Neural progenitor cell (in vitro differentiated cells): ENCODE results near the gene TRAPPC5. TPM values are rescaled to one million over a fixed set of nuclear protein-coding genes. Genes with fewer than 3 reads are reported as not detected.

Experiments used
- DNase-seq: peaks from one replicate; pipeline ENCODE4 v3.0.0-alpha.2; 2016; ENCODE audit warnings: low spot score
- H2AFZ ChIP-seq: fragments of 200-600 bp; sonication (generic); replicated peaks from 2 replicates; pipeline ENCODE4 v1.6.1; 2016; ENCODE audit warnings: antibody characterized with exemption
- H3F3A ChIP-seq: fragments of 200-600 bp; sonication (generic); 2 replicates; pipeline ENCODE4 v1.6.1; 2016; ENCODE audit warnings: antibody characterized with exemption, low read depth
- H3K27ac ChIP-seq: fragments of 200-600 bp; sonication (generic); 2 replicates; pipeline ENCODE4 v1.5.1; 2016; ENCODE audit warnings: mild to moderate bottlenecking
- H3K27me3 ChIP-seq: fragments of 200-600 bp; sonication (generic); 2 replicates; pipeline ENCODE4 v1.6.1; 2016; ENCODE audit warnings: mild to moderate bottlenecking, moderate library complexity
- H3K36me3 ChIP-seq: fragments of 200-600 bp; sonication (generic); 2 replicates; pipeline ENCODE4 v1.5.1; 2016
- H3K4me1 ChIP-seq: fragments of 200-600 bp; sonication (generic); 2 replicates; pipeline ENCODE4 v1.6.1; 2016; ENCODE audit warnings: mixed run types
- H3K4me2 ChIP-seq: fragments of 200-600 bp; sonication (generic); 2 replicates; pipeline ENCODE4 v1.6.1; 2016
- H3K4me3 ChIP-seq: fragments of 200-600 bp; sonication (generic); 2 replicates; pipeline ENCODE4 v1.5.1; 2016
- H3K79me2 ChIP-seq: fragments of 200-600 bp; sonication (generic); 2 replicates; pipeline ENCODE4 v1.6.1; 2016; ENCODE audit warnings: low read depth
- H3K9ac ChIP-seq: fragments of 200-600 bp; sonication (generic); 2 replicates; pipeline ENCODE4 v1.6.1; 2016
- H3K9me3 ChIP-seq: fragments of 200-600 bp; sonication (generic); 2 replicates; pipeline ENCODE4 v1.5.1; 2016; ENCODE audit warnings: low read depth
- H4K20me1 ChIP-seq: fragments of 200-600 bp; sonication (generic); 2 replicates; pipeline ENCODE4 v1.6.1; 2016; ENCODE audit warnings: low read depth
- H3K27ac Mint-ChIP-seq: 3 replicates; pipeline ENCODE4 v1.8.0; 2021; ENCODE audit warnings: mixed read lengths
- H3K27me3 Mint-ChIP-seq: 2 replicates; pipeline ENCODE4 v1.8.0; 2022; ENCODE audit warnings: low read depth, mild to moderate bottlenecking, inconsistent platforms, moderate library complexity, mixed read lengths; ENCODE audit not compliant: insufficient read depth
- H3K36me3 Mint-ChIP-seq: 3 replicates; pipeline ENCODE4 v1.8.0; 2021; ENCODE audit warnings: mixed read lengths
- H3K4me1 Mint-ChIP-seq: 3 replicates; pipeline ENCODE4 v1.8.0; 2021; ENCODE audit warnings: mixed read lengths
- H3K4me3 Mint-ChIP-seq: 3 replicates; pipeline ENCODE4 v1.8.0; 2021; ENCODE audit warnings: mild to moderate bottlenecking, moderate library complexity, mixed read lengths
- H3K9me3 Mint-ChIP-seq: 3 replicates; pipeline ENCODE4 v1.8.0; 2020; ENCODE audit warnings: mixed read lengths
- EZH2 ChIP-seq: fragments of 200-600 bp; sonication (generic); IDR thresholded peaks from 2 replicates; pipeline ENCODE4 v1.6.1; 2017; ENCODE audit warnings: antibody characterized with exemption, mild to moderate bottlenecking, moderate library complexity
- EZH2phosphoT487 ChIP-seq: fragments of 200-600 bp; sonication (generic); IDR thresholded peaks from 2 replicates; pipeline ENCODE4 v1.6.1; 2017; ENCODE audit warnings: antibody characterized with exemption
- total RNA-seq: library from RNA; depleted of rRNA; stranded (reverse); fragments of >200 nt; gene quantifications from 2 replicates; pipeline ENCODE4 v1.2.3, GENCODE V29; 2015; ENCODE audit warnings: low replicate concordance
- TF ChIP-seq, protein P1 (sequence below): fragments of 200-600 bp; sonication (generic); IDR thresholded peaks from 2 replicates; pipeline ENCODE4 v1.5.1; 2017; ENCODE audit warnings: antibody characterized with exemption, mild to moderate bottlenecking

The TRAPPC5 gene
- total RNA-seq, 1 donor from 2014 or later = 24.4 TPM

DNA sequence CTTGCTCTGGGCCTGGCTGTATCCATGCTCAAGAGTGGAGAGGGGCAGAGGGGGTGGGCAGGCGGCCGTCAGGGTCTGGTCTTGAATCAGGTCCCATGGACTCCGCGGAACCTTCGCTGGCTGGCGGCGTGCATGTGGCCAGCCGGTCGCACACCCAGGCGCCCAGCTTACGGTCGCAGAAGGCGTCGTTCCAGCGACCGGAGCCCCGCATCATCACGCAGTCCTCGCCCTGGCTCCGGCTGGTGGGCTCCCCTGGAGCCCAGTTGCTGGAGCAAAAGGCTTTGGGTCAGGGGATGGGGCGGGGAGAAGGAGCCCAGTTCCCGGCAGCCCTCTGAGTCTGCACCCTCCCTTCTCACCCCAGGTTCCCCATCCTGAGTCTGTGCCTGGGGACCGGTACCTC lies 8.5 kb downstream of the TRAPPC5 start:
- Histone ChIP-seq H3K36me3 (no peaks in the 10 kb centered on the region), H3K27me3 (peaks cover 5% of the 10 kb centered on the region), H3F3A (no peaks in the 10 kb centered on the region), H4K20me1 (peaks cover 4% of the 10 kb centered on the region), H2AFZ (no peak overlapping the region), H3K9ac (no peak overlapping the region), H3K27ac (no peak overlapping the region), H3K4me1 (no peaks in the 10 kb centered on the region), H3K4me3 (no peak overlapping the region), H3K79me2 (no peaks in the 10 kb centered on the region), H3K4me2 (no peak overlapping the region), H3K9me3 (no peaks in the 10 kb centered on the region)
- no peak overlapping the region for H3K4me3 Mint-ChIP-seq
- H3K27me3 Mint-ChIP-seq = peaks cover 4% of the 10 kb centered on the region
- no peaks in the 10 kb centered on the region for H3K9me3 Mint-ChIP-seq
- no peak for DNase-seq
- H3K36me3 Mint-ChIP-seq = peaks cover 2% of the 10 kb centered on the region
- TF ChIP-seq, protein P1, sequence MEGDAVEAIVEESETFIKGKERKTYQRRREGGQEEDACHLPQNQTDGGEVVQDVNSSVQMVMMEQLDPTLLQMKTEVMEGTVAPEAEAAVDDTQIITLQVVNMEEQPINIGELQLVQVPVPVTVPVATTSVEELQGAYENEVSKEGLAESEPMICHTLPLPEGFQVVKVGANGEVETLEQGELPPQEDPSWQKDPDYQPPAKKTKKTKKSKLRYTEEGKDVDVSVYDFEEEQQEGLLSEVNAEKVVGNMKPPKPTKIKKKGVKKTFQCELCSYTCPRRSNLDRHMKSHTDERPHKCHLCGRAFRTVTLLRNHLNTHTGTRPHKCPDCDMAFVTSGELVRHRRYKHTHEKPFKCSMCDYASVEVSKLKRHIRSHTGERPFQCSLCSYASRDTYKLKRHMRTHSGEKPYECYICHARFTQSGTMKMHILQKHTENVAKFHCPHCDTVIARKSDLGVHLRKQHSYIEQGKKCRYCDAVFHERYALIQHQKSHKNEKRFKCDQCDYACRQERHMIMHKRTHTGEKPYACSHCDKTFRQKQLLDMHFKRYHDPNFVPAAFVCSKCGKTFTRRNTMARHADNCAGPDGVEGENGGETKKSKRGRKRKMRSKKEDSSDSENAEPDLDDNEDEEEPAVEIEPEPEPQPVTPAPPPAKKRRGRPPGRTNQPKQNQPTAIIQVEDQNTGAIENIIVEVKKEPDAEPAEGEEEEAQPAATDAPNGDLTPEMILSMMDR = no peak
- TF ChIP-seq EZH2phosphoT487 = no peak
- no peak for TF ChIP-seq EZH2
- no peak overlapping the region for H3K27ac Mint-ChIP-seq
- H3K4me1 Mint-ChIP-seq = peaks cover 5% of the 10 kb centered on the region

DNA sequence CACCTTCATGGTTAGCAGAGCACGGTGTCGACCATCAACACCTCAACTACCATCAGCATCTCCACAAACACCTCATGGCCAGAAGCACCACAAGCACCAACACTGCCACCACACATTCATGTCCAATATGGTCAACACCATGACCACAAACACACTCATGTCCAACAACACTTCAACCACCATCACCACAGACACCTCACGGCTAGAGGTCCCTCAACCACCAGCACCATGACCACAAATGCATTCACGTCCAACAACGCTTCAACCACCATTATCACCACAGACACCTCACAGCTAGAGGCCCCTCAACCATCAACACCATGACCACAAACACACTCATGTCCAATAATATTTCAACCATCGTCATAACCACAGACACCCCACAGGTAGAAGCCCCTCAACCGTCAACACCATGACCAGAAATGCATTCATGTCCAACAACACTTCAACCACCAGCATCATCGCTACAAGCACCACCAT lies 10.2 kb downstream of the TRAPPC5 start:
- H3K27me3 Mint-ChIP-seq = peaks cover 3% of the 10 kb centered on the region
- H2AFZ ChIP-seq = no peak overlapping the region
- TF ChIP-seq EZH2 (no peak), EZH2phosphoT487 (no peak)
- TF ChIP-seq, protein P1 = no peak

DNA sequence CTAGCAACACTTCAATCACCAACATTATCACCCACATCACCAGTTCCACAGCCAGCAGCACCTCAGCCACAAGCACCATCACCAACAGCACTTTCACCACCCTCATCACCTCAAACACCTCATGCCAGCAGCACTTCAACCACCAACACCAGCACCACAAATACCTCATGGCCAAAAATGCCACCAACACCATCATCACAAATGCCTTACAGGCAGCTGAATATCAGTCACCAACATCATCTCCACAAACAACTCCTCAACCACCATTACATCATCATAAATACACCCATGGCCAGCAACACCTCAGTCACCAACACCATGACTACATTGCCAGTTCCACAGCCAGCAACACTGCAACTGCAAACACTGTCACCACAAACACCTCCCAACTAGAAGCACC lies 10.9 kb downstream of the TRAPPC5 start:
- Histone ChIP-seq H4K20me1 (no peaks in the 10 kb centered on the region), H3K36me3 (no peaks in the 10 kb centered on the region), H3K9me3 (no peaks in the 10 kb centered on the region), H3K27me3 (peaks cover 15% of the 10 kb centered on the region), H2AFZ (no peak overlapping the region), H3K4me3 (no peak overlapping the region), H3K9ac (no peak overlapping the region), H3F3A (no peaks in the 10 kb centered on the region), H3K79me2 (no peaks in the 10 kb centered on the region), H3K4me2 (no peak overlapping the region), H3K27ac (no peak overlapping the region), H3K4me1 (no peaks in the 10 kb centered on the region)
- Mint-ChIP-seq H3K4me3 (no peak overlapping the region), H3K27me3 (peaks cover 3% of the 10 kb centered on the region), H3K4me1 (no peaks in the 10 kb centered on the region), H3K27ac (no peak overlapping the region), H3K36me3 (no peaks in the 10 kb centered on the region), H3K9me3 (no peaks in the 10 kb centered on the region)
- DNase-seq = no peak
- TF ChIP-seq, protein P1 = no peak
- TF ChIP-seq EZH2 = no peak
- TF ChIP-seq EZH2phosphoT487 = no peak

More for the DNA sequence above, 10.2 kb downstream of the TRAPPC5 start:
- Histone ChIP-seq H3K36me3 (no peaks in the 10 kb centered on the region), H3K79me2 (no peaks in the 10 kb centered on the region), H3F3A (no peaks in the 10 kb centered on the region), H3K9ac (no peak overlapping the region), H3K4me3 (no peak overlapping the region), H3K4me2 (no peak overlapping the region), H3K27me3 (peaks cover 11% of the 10 kb centered on the region), H3K9me3 (no peaks in the 10 kb centered on the region), H4K20me1 (no peaks in the 10 kb centered on the region), H3K4me1 (no peaks in the 10 kb centered on the region), H3K27ac (no peak overlapping the region)
- no peak overlapping the region for H3K27ac Mint-ChIP-seq
- H3K9me3 Mint-ChIP-seq = no peaks in the 10 kb centered on the region
- H3K4me1 Mint-ChIP-seq = no peaks in the 10 kb centered on the region
- DNase-seq = no peak
- H3K36me3 Mint-ChIP-seq = no peaks in the 10 kb centered on the region
- H3K4me3 Mint-ChIP-seq = no peak overlapping the region
